GM12891 (cell line): ENCODE results near the gene NUAK2.

Experiments used
- POLR2A ChIP-seq: IDR thresholded peaks from 2 replicates; pipeline ENCODE4 v1.6.1; 2011; ENCODE audit warnings: low read depth, low read length, control low read depth
- POLR2AphosphoS5 ChIP-seq: IDR thresholded peaks from 2 replicates; pipeline ENCODE4 v1.6.1; 2011; ENCODE audit warnings: low read depth, low read length, control low read depth
- POU2F2 ChIP-seq: IDR thresholded peaks from 2 replicates; pipeline ENCODE4 v1.6.1; 2011; ENCODE audit warnings: low read depth, mild to moderate bottlenecking, control low read depth, low read length, moderate library complexity

GRCh38 chr1:205326812-205327466, 5.4 kb upstream of the NUAK2 start:
- TF ChIP-seq POLR2AphosphoS5: no peak
- no peak for TF ChIP-seq POLR2A
- TF ChIP-seq POU2F2: no peak
